ENCODE measurements around the gene LACTBL1. TPM values are rescaled to one million over a fixed set of nuclear protein-coding genes. Genes with fewer than 3 reads are reported as not detected.

Gene LACTBL1, protein sequence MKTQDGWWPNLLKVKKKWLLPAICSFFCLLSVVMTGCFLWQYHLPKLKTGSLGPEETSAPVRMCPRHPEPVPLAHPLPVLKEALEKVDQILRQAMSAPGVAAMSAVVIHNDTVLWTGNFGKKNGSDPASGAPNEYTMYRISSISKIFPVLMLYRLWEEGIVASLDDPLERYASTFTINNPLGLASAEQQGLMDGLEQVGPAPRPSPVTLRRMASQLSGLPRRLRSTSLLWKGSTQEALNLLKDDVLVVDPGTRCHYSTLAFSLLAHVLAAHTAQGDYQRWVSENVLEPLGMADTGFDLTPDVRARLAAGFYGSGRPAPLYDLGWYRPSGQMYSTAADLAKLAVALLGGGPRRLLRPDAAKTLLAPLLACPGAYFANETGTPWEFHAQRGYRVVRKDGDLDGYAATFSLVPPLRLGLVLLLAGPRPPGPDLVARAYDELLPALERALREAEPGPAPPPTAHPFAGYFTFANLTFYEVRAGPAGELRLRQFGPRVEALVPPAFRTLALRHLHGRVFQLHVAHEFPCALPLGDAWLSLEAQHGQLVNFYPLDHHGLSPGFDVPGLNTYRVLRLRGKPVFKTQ
- not detected in 2 replicates for total RNA-seq

DNA sequence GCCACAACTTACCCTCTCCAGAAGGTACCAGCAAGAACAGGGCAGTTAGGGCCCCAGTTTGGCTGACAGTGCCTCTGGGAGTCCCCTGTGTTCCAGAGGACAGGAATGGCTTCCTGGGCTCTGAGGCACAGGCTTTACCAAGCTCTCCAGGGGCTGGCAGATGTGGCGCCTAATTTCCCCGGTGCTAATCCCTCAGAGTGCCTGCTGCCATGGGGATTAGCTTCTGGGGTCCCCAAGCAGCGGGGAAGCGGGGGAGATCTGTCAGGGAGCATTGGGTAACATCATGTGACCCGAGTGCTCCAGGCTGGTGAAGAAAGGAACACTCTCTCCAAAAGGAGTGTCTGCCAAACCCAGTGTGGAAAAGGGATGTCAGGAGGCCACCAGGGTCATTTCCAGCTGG, at the start of gene LACTBL1:
Gene LACTBL1 (minus strand): TSS at position 107 of the 400 bp plus-strand sequence. CDS start 550 bp downstream, outside the sequence.

DNA sequence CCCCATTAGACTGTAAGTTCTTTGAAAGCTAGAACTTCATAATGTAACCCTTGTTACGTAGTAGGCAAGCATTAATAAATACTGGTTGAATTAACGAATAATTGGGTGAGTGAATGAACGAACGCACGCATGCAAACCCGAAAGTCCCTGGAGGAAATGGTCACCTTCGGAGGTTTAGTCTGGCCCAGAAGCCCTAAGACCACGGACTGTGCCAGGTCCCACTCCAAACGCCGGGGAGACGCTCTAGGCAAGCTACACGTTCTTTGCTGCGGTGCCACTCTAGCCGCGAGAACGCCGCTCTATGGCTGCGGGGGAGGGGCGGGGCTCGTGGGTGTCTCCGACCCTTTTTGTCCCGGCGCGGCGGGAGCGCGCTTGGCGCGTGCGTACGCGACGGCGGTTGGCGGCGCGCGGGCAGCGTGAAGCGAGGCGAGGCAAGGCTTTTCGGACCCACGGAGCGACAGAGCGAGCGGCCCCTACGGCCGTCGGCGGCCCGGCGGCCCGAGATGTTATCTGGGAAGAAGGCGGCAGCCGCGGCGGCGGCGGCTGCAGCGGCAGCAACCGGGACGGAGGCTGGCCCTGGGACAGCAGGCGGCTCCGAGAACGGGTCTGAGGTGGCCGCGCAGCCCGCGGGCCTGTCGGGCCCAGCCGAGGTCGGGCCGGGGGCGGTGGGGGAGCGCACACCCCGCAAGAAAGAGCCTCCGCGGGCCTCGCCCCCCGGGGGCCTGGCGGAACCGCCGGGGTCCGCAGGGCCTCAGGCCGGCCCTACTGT, 46.6 kb upstream of the LACTBL1 start, which contains the start of gene KDM1A:
Gene KDM1A (plus strand): TSS at position 375 of the 769 bp plus-strand sequence. CDS start 129 bp downstream, at position 504.

Other genes starting within 250 kb of the LACTBL1 start
- not detected in 2 replicates for gene TEX46, start 43.0 kb upstream of the LACTBL1 start, total RNA-seq
- gene KDM1A, start 46.6 kb upstream of the LACTBL1 start, total RNA-seq = 86.4 and 121 TPM in 2 replicates
- gene LUZP1, start 196.0 kb upstream of the LACTBL1 start, total RNA-seq = 34.1 and 66.6 TPM in 2 replicates
- gene HTR1D, start 244.6 kb upstream of the LACTBL1 start, total RNA-seq = 0.05 TPM in 1 of 2 replicates, not detected in the other

Measured in smooth muscle cell of the umbilical artery (primary cell).